ENCODE data around the gene UMODL1.
A peak's percentile ranks its signal among the peaks of the same experiment; 100 is the strongest.

Gene UMODL1

GRCh38 chr21:42146273-42146805 lies 75.2 kb downstream of the UMODL1 start:
- DNase-seq (ENCODE audit: insufficient read length, low spot score) (no peak), FAIRE-seq (no peak)
- TF ChIP-seq POLR2A (IDR thresholded peaks at IDR 0.05; ENCODE audit: low read depth, low read length): no peak

GRCh38 chr21:42146821-42147220 lies 75.7 kb downstream of the UMODL1 start:
- FAIRE-seq (no peak), DNase-seq (ENCODE audit: insufficient read length, low spot score) (no peak)
- no peak for TF ChIP-seq POLR2A (IDR thresholded peaks at IDR 0.05; ENCODE audit: low read depth, low read length)

GRCh38 chr21:42147386-42148020 lies 76.4 kb downstream of the UMODL1 start:
- DNase-seq (ENCODE audit: insufficient read length, low spot score) (no peak), FAIRE-seq (no peak)
- no peak for TF ChIP-seq POLR2A (IDR thresholded peaks at IDR 0.05; ENCODE audit: low read depth, low read length)

- TF ChIP-seq POLR2A (IDR thresholded peaks at IDR 0.05; ENCODE audit: low read depth, low read length): no peak
- DNase-seq (ENCODE audit: insufficient read length, low spot score) (no peak), FAIRE-seq (no peak)
These were observed 77.0 kb downstream of the UMODL1 start for GRCh38 chr21:42148097-42148496.

- TF ChIP-seq POLR2A (IDR thresholded peaks at IDR 0.05; ENCODE audit: low read depth, low read length): no peak
- DNase-seq (ENCODE audit: insufficient read length, low spot score) (no peak), FAIRE-seq (no peak)
These were observed 77.5 kb downstream of the UMODL1 start for GRCh38 chr21:42148584-42148983.

GRCh38 chr21:42149656-42150473 lies 78.7 kb downstream of the UMODL1 start:
- DNase-seq (ENCODE audit: insufficient read length, low spot score): no peak
- no peak for TF ChIP-seq POLR2A (IDR thresholded peaks at IDR 0.05; ENCODE audit: low read depth, low read length)
- FAIRE-seq: no peak

- DNase-seq (ENCODE audit: insufficient read length, low spot score) (no peak), FAIRE-seq (no peak)
- TF ChIP-seq POLR2A (IDR thresholded peaks at IDR 0.05; ENCODE audit: low read depth, low read length): no peak
These were observed 79.5 kb downstream of the UMODL1 start for GRCh38 chr21:42150474-42151085.

GRCh38 chr21:42151148-42151947 lies 80.2 kb downstream of the UMODL1 start:
- DNase-seq (ENCODE audit: insufficient read length, low spot score) (no peak), FAIRE-seq (no peak)
- 0 out of 2 replicates have a peak, but pooled peaks have one; percentile 4 for TF ChIP-seq POLR2A (IDR thresholded peaks at IDR 0.05; ENCODE audit: low read depth, low read length)

GRCh38 chr21:42151948-42152220 lies 80.8 kb downstream of the UMODL1 start:
- TF ChIP-seq POLR2A (IDR thresholded peaks at IDR 0.05; ENCODE audit: low read depth, low read length): no peak
- no peak for FAIRE-seq

GRCh38 chr21:42153046-42153686 lies 82.0 kb downstream of the UMODL1 start:
- DNase-seq (ENCODE audit: insufficient read length, low spot score) (no peak), FAIRE-seq (no peak)
- TF ChIP-seq POLR2A (IDR thresholded peaks at IDR 0.05; ENCODE audit: low read depth, low read length): no peak

More at GRCh38 chr21:42151948-42152220, 80.8 kb downstream of the UMODL1 start:
- DNase-seq (ENCODE audit: insufficient read length, low spot score): no peak

- FAIRE-seq: no peak
- DNase-seq (ENCODE audit: insufficient read length, low spot score): no peak
- no peak for TF ChIP-seq POLR2A (IDR thresholded peaks at IDR 0.05; ENCODE audit: low read depth, low read length)
These were observed 82.6 kb downstream of the UMODL1 start for GRCh38 chr21:42153746-42154145.

GRCh38 chr21:42154237-42155044 lies 83.3 kb downstream of the UMODL1 start:
- no peak for TF ChIP-seq POLR2A (IDR thresholded peaks at IDR 0.05; ENCODE audit: low read depth, low read length)
- DNase-seq (ENCODE audit: insufficient read length, low spot score) (no peak), FAIRE-seq (no peak)

All from H54 (cell line).